ENCODE data around the gene CDH4.

The CDH4 gene

DNA sequence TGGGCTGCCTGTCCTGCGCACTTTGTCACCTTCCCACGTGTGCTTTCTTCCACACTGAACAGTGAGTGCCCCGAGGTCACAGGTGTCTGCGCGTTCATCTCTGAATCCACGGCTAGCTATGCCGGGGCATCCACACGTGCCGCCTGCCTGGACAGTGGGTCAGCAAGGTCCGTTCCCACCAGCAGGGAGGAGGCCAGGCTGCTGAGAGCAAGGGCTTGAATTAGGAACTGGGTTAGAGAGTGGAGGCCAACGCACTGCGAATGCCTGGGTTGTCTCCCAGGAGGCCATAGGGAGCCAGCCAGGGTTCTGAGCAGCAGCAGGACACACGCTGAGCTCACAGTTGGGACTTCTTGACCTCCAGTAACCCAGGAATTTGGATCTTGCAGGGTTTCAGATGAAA lies 565.5 kb downstream of the CDH4 start:
- no peak for TF ChIP-seq ZFX (IDR thresholded peaks at IDR 0.05)
- TF ChIP-seq, protein P1, sequence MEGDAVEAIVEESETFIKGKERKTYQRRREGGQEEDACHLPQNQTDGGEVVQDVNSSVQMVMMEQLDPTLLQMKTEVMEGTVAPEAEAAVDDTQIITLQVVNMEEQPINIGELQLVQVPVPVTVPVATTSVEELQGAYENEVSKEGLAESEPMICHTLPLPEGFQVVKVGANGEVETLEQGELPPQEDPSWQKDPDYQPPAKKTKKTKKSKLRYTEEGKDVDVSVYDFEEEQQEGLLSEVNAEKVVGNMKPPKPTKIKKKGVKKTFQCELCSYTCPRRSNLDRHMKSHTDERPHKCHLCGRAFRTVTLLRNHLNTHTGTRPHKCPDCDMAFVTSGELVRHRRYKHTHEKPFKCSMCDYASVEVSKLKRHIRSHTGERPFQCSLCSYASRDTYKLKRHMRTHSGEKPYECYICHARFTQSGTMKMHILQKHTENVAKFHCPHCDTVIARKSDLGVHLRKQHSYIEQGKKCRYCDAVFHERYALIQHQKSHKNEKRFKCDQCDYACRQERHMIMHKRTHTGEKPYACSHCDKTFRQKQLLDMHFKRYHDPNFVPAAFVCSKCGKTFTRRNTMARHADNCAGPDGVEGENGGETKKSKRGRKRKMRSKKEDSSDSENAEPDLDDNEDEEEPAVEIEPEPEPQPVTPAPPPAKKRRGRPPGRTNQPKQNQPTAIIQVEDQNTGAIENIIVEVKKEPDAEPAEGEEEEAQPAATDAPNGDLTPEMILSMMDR (conservative IDR thresholded peaks at IDR 0.05), result no peak
- no peak overlapping the region for H3K27ac ChIP-seq

DNA sequence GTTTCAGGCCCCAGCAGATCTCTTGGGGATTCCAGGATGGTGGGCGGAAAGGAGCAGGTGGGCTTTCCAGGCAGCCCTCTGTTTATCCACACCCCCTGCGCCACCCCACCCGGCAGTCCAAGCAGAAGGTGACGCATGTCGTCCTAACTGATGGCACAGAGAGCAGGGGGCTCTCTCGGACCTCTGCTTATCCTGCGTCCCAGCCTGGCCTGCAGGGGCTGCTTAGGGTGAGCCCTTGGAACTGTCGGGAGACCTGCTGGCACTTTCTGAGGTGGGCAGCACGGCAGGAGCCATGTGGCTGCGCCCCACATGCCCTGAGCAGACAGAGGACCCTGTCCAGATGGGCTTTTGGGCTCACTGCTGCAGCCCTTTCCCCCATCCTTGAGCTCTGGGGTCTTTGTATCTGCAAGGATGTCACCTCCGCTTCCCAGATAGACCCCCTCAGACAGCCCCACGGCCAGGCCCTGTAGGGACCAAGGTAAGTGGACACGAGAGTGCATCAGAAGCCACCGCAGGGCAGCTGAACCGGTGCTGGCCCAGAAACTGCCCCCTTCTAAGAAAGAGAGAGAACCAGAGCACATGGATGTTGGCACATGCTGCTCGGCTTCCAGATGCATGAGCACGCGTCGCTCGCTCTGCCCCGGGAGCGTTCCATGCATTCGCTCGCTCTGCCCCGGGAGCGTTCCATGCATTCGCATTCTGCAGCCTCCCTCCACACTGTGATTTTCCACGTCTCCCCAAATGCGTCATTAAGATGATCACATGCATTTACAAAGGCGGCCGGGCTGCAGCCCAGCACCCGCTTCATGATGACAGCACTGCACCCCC lies 566.9 kb downstream of the CDH4 start:
- TF ChIP-seq ZFX (IDR thresholded peaks at IDR 0.05), result no peak
- TF ChIP-seq, protein P1 (conservative IDR thresholded peaks at IDR 0.05), result no peak
- no peak overlapping the region for H3K27ac ChIP-seq

DNA sequence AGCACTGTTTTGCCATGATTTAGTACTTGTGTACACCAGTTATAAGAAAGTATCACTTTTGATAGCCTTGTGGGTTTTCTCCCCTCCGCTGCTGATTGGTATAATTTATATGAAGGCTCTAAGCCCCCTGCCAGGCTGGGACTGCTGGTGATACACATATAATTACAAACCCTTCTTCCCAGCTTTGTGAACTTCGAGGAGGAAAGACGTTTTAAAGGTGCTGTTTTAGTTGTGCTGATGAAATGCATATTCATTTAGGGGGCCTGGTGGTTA lies 567.4 kb downstream of the CDH4 start:
- TF ChIP-seq, protein P1 (conservative IDR thresholded peaks at IDR 0.05), result no peak
- TF ChIP-seq ZFX (IDR thresholded peaks at IDR 0.05), result no peak
- H3K27ac ChIP-seq, result no peak overlapping the region

DNA sequence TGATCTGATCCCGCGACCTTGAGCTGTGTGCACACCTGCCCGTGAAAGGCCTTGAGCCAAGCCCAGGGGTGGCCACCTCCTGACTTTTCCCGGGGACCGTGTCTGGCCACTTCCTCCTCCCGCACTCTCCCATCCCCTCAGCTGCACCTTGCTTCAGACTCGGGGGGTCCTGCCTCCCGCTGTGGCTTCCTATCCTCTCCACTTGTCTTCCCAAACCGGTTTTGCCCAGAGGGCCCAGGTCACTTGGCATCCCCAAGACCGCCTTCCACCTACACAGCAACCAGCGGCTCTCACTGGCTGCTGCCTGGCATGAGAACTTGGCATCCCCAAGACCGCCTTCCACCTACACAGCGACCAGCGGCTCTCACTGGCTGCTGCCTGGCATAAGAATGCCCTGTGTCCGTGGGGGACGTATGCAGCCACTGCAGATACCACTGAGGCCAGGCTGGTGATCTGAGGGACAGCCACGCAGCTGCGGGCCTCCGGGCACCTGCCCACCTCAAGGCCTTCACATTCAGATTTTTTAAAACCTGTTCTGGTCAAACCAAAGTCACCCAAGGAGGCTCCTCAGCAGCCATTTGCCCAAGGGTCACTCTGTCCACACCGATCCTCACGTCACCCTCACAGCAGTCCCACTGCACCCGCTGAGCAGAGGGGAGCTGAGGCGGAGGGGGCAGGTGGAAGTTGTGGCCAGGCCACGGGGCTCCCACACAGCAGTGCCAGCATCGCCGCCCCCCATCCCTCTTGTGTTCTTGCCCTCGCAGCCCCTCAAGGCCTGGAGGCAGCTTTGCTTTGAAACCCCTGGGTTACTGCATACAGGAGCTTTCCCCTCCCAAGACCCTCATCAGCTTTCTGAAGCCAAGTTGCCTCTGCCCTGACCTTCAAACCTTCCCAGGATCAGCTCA lies 568.1 kb downstream of the CDH4 start:
- TF ChIP-seq, protein P1 (conservative IDR thresholded peaks at IDR 0.05), result no peak
- TF ChIP-seq ZFX (IDR thresholded peaks at IDR 0.05), result no peak
- no peak overlapping the region for H3K27ac ChIP-seq

DNA sequence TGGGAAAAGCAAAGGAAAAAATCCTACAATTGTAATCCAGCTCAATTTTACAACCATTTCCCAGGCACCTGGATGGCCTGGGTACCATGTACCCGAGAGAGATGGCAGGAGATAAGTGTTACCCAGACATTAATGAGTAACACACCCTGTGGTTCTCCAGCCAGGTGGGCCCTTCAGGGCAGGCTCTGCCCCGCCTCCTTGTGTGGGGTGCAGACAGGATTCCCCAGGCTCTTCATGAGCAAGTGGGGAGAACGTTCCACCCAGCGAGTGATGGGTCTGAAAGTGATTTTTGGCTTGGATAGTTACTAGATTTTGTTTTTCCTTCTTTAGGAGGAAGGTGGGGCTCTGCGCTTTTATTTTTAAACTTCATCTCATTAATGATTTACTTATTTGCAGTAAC lies 569.7 kb downstream of the CDH4 start:
- TF ChIP-seq ZFX (IDR thresholded peaks at IDR 0.05), result no peak
- TF ChIP-seq, protein P1 (conservative IDR thresholded peaks at IDR 0.05), result no peak
- no peak overlapping the region for H3K27ac ChIP-seq

DNA sequence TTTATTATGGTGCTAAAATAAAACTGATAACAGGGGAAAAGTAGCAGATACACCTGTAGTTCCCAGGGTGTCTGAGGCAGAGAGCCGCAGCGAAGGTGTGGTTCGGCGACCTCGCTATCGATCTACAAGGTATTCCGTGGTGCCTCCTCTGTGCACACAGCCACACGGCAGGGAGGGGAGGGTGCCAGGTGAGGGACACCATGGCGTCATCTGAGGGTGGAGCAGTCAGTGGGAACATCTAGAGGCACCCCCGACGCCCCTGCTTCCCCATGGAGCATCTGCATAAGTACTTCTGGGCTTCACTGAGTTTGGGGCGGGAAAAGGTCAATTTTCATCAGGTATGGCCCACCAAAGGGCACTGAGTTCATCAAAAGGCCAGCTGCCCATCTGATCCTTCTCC lies 570.3 kb downstream of the CDH4 start:
- H3K27ac ChIP-seq, result no peak overlapping the region
- TF ChIP-seq, protein P1 (conservative IDR thresholded peaks at IDR 0.05), result no peak
- no peak for TF ChIP-seq ZFX (IDR thresholded peaks at IDR 0.05)

DNA sequence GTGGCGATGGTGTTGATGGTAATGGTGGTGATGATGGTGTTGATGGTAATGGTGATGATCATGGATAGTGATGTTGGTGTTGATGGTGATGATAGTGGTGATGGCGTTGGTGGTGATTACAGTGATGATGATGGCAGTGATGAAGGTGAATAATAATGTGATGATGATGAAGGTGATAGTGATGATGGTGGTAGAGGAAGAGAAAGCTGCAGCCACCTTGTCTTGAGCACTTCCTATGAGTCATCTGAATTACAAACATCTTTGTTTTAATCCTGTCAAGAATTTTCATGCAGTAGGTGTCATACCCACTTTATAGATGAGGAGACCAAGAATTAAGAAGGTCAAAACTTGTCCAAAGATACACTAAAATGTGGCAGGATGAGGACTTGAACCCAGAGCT lies 571.2 kb downstream of the CDH4 start:
- no peak for TF ChIP-seq ZFX (IDR thresholded peaks at IDR 0.05)
- TF ChIP-seq, protein P1 (conservative IDR thresholded peaks at IDR 0.05), result no peak
- no peak overlapping the region for H3K27ac ChIP-seq

Data from C4-2B (cell line).